Measurements from ENCODE around the gene CD8B2.
"Not testable (repeated sequence)": the region's sequence is repeated elsewhere in the genome, so short reads cannot be mapped to it uniquely, and the experiment has no call there.

Gene CD8B2

DNA sequence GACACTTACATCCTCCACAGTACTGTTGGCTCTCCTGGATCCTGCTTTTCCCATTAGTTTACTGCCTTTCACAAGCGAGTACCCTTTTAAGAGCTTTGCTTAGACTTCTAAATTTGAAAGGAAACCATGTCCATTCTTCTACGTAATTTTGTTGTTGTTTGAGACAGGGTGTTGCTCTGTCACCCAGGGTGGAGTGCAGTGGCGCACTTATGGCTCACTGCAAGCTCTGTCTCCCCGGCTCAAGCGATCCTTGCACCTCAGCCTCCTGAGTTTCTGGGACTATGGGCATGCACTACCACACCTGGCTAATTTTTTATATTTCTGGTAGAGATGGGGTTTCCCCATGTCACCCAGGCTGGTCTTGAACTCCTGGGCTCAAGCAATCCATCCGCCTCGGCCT lies 24.8 kb downstream of the CD8B2 start:
- DNase-seq (ENCODE audit: low read depth): not testable (repeated sequence)

GRCh38 chr2:106513391-106513790 lies 26.2 kb downstream of the CD8B2 start:
- DNase-seq (ENCODE audit: low read depth): not testable (repeated sequence)

DNA sequence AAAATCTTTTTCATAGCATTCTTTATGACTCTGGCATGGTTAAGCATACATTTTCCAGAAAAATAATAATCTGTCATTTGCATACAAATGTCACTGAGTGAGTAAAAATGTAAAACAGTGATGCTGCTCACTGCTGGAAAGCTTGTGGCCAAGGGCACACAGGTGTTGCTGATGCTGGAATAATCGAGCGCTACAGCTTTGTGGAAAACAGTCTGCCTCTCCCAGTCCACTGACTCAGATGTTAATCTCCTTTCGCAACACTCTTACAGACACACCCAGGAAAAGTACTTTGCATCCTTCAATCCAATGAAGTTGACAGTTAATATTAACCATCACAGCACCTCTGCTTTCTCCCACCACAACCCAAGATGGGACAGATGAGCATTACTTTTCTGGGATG lies 27.7 kb downstream of the CD8B2 start:
- DNase-seq (ENCODE audit: low read depth): not testable (repeated sequence)

- no peak for DNase-seq (ENCODE audit: low read depth)
Observed at GRCh38 chr2:106516436-106516835, 29.3 kb downstream of the CD8B2 start.

- DNase-seq (ENCODE audit: low read depth): no peak
Observed at GRCh38 chr2:106516864-106517263, 29.7 kb downstream of the CD8B2 start.

DNA sequence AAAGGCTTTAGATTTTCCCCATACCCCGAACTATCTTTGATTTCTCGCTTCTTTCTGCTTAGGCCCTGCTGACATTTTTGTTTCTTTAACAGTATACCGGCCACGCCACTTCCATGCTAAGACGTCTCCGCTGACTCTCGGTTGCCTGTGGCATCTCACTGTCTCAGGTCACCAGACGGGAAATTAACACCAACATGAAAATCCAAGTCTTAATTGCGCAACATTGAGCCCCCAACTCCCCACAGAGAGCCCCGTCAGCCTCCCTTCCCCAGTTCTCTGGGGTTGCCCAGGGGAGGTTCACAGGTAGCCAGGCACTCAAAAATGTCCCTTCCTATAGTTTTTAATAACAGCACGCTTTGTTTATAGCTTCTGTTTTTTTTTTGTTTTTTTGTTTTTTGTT lies 30.2 kb downstream of the CD8B2 start:
- DNase-seq (ENCODE audit: low read depth): no peak

- no peak for DNase-seq (ENCODE audit: low read depth)
Observed at GRCh38 chr2:106519767-106520166, 32.6 kb downstream of the CD8B2 start.

DNA sequence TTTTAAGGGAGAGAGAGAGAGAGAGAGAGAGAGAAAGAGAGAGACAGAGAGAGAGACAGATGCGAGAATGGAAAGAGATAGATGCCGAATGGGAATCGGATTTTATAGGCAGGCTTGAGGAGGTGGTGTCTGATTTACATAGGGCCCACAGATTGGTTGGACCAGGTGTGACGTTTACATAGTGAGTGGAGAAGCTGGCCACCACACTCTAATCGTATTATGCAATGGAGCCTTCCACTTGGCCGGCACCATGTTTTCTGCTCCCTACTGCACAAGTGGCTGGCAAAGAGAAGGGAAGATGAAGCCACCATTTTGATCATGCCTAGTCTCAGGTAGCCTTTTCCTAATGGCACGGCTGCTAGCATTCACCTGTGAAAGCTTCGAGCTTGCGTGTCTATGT lies 33.9 kb downstream of the CD8B2 start:
- DNase-seq (ENCODE audit: low read depth): no peak

DNA sequence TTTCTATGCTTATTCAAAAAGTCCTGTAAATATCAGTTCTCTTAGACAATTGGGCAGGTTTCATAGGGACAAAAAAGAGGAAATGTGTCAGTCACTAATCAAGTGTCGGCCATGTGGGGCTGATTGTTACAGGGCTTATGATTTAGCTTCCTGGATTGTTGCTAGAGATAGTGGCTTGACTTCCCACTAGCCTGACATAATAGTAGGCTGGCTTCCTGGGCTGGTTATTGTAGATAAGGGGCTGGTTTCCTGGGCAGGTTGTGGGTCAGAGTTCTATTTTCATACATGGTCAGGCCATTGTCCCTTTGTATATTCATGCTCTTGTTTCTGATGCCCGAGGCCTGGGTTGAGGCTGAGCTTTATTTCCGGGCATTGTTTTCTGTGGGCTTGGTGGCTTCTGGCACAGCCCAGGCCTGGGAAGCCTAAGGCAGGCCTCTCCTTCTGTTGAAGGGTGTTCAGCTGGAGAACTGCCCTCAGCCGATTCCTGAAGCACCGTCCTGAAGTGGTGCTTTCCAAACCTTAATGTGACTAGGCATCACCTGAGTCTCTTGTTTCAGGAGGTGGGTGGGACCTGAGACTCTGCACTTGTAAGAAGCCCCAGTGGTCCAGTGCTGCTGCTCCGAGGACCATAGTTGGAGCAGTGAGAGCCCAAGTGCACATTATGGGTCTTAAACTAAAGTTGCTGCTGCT lies 37.0 kb downstream of the CD8B2 start:
- DNase-seq (ENCODE audit: low read depth): no peak

DNA sequence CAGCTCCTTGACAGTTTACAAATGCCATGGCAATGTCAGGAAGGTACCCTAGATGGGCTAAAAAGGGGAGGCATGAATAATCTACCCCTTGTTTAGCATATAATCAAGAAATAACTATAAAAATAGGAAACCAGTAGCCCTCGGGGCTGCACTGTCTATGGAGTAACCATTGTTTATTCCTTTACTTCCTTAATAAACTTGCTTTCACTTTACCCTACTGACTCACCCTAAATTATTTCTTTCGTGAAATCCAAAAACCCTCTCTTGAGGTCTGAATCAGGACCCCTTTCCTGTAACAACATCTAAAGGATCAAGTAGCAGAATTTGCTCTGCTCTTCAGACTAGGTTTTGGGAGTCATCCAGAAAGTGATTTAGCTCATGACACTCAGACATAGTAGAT lies 43.7 kb downstream of the CD8B2 start:
- DNase-seq (ENCODE audit: low read depth): no peak

DNA sequence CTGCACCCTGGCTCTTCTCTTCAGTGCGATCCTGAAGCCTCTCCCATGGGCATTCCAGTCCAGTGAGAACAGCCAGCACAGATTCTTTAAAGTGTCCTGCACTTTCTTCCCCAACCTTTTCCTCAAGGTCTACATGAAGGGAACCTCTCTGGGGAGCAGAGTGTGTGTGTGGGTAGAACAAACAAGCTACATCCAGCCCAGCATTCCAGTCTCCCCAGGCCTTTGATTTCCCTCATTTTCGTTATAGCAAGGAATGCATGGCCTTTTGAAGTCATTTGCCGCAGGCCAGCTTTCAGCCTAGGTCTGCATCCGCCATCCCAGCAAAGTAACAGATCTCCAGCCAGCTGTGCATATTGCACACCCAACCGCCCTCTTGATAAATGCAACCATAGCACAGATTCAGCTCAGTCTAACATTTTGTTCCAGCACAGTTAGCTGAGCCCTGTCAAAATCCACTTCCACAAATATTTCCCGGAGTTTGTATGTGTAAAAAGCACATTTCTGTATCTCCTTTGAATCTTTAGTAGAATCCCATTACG lies 44.6 kb downstream of the CD8B2 start:
- DNase-seq (ENCODE audit: low read depth): no peak

- no peak for DNase-seq (ENCODE audit: low read depth)
Observed at GRCh38 chr2:106532236-106532635, 45.1 kb downstream of the CD8B2 start.

GRCh38 chr2:106534471-106534870 lies 47.3 kb downstream of the CD8B2 start:
- DNase-seq (ENCODE audit: low read depth): no peak

- DNase-seq (ENCODE audit: low read depth): no peak
Observed at GRCh38 chr2:106536490-106536889, 49.3 kb downstream of the CD8B2 start.

GRCh38 chr2:106537047-106537446 lies 49.9 kb downstream of the CD8B2 start:
- DNase-seq (ENCODE audit: low read depth): no peak

DNA sequence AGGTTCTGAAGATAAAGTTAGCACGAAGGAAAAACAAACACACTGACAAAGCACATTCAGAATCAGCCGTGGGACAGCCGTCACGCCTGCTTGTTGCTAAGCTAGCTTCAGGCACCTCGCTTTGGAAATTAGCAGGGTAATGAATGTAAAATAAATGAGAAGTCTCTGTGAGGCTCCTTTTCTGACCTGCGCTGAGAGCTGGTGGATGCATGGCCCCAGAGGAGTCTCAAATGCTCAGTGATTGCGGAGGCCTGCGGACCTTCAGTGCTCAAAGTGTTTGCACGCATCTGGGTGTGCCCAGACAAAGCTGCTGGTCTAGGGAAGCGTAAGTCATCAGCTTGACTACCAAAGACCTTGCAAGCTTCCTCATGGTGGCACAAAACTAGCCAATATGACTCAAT lies 50.6 kb downstream of the CD8B2 start:
- DNase-seq (ENCODE audit: low read depth): no peak

- DNase-seq (ENCODE audit: low read depth): no peak
Observed at GRCh38 chr2:106540886-106541285, 53.7 kb downstream of the CD8B2 start.

DNA sequence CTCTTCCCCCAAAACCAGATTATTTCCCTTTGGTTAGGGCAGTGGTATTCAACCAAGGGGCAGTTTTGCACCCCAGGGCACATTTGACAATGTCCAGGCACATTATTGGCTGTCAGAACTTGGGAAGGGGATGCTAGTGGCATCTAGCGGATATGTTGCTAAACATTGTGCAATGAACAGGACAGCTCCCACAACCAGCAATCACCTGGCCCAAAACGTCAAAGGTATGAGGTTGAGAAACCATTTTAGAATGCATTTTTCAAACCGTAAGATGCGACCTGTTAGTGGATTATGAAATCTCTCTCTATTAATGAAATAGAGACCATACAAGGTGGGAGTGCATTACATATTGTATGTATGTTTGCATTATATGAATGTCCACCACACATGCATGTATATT lies 54.2 kb downstream of the CD8B2 start:
- no peak for DNase-seq (ENCODE audit: low read depth)

DNA sequence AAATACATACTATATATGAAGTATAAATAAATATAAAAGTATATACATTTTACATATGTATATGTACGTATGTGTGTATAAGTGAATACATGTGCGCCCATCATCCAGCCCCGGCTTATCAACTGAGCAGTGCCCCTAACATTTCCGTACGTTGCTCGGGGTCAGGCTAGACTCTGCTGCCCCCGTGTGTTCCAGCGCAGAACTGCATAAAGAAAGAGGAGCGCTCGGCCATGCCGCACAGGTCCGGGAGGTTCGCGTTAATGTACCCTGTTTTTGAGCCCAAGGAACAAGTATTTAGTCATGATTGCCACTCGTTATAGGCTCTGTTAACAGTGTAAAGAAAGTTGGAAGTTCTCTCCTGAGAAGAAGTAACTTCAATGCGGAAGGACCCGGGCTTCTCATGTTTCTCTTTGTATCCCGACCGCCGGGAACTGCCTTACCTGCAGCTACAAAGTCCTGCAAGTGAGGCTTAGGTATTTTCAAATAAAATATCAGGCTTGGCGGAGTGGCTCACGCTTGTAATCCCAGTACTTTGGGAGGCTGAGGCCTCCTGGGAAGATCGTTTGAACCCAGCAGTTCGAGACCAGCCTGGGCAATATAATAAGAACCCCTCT lies 55.7 kb downstream of the CD8B2 start:
- DNase-seq (ENCODE audit: low read depth): no peak

- no peak for DNase-seq (ENCODE audit: low read depth)
Observed at GRCh38 chr2:106545007-106545406, 57.8 kb downstream of the CD8B2 start.

DNA sequence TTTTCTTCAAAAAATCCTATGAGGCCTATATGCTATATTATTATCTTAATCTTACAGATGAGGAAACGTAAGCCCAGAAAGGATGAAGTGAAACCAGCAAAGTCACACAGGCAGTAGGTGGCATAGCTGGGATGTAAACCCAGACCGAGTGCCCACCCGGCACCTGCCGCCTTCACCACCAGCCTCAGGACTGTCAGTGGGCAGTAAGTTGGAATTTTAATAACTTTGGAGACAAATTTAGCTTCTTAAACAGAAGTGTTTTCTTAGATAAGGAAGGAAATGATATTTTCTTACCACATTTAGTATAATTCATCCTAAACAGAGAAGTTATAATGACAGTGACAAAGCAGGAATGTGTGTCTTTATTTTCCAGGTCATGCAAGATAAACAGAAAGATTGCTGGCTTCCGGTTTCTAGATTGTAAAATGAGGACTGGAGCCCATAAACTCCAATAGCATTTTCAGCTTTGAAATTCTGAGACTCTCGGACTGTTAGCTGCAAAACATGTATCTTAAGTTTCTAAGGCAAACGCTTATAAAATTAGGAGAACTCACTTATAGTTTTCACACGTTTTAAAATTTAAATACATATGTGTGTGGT lies 59.3 kb downstream of the CD8B2 start:
- DNase-seq (ENCODE audit: low read depth): no peak

- DNase-seq (ENCODE audit: low read depth): no peak
Observed at GRCh38 chr2:106547164-106547903, 60.2 kb downstream of the CD8B2 start.

Measured in HS-27A (cell line).